ENCODE measurements around the gene HDAC7.

DNA sequence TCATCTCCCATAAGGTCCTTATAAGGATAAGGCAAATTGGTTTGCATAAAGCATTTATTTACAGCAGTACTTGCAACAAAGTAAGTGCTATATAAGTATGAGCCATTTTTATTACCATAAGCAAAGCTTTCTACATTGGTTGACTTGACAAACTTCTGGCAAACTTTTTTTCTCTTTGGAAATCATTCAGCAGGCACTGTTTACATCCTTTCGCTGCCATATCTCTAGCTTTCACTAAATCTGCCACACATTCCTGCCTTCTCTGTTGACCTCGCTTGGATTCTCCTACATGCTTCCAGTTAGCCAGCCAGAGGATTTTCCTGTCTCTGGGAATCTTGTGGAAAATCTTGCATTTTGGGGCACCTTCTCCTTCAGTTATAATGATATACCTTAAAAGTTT lies 21.8 kb upstream of the HDAC7 start:
- TF ChIP-seq CTCF (IDR thresholded peaks at IDR 0.05) (no peak), ZFX (IDR thresholded peaks at IDR 0.05; ENCODE audit: borderline replicate concordance) (no peak)
